NCI-H774 (cell line): ENCODE results near the gene DCAF8.

Source experiments
- DNase-seq: peaks from one replicate; lab custom pipeline; 2025; lab: John Stamatoyannopoulos, UW

DCAF8 gene

DNA sequence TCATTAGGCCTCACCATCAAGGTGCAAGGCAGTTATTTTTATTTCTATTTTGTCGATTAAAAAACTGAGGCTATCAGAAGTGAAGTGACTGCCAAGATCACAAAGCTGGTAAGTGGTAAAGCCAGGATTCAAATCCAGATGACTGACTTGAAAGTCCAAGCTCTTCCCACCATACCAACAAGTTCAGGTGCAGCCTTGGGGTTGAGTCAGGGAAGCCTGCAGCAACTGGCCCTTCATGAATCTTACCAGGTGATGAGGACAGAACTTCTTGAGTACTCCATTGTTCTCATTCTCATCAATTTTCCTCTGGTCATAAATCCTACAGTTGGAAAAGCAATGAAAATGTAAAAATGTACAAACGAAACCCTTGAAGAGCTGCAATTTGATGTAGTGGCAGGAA lies 37.0 kb downstream of the DCAF8 start:
- no peak for DNase-seq

DNA sequence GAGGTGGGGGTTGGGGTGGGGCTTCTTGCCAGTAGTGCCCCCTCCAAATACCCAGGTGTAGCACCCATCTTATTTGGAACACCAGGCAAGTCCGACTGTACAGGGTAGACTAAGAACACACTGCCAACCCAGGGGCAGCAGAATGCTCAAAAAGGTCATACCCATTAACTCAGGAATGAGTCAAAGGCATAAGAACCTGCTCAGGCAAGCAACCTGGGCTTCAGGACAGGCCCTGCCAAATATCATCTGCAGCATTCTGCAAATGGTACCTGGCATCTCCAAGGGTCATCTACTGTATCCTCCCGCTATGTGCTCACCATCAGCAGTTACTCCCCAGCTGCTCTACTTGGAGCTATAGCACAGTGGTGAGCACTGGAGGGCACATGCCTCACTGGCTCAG lies 37.7 kb downstream of the DCAF8 start:
- DNase-seq, result no peak

DNA sequence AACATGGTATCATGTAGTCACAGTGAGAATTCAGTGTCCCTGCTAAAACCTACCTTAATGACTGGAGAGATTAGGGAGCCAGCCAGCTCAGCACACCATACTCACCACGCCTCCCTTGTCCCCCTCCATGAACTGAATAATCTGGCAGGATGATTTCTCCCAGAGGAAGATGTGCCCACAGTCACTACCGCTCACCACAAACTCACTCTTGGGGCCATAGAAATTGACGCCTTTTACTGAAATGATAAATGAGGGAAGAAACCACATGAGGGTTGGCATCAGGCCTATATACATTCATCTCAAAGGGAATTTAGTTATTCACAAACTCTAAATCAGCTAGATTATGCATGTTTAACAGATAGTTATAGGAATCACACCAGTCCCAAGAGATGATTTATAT lies 39.8 kb downstream of the DCAF8 start:
- DNase-seq, result no peak

DNA sequence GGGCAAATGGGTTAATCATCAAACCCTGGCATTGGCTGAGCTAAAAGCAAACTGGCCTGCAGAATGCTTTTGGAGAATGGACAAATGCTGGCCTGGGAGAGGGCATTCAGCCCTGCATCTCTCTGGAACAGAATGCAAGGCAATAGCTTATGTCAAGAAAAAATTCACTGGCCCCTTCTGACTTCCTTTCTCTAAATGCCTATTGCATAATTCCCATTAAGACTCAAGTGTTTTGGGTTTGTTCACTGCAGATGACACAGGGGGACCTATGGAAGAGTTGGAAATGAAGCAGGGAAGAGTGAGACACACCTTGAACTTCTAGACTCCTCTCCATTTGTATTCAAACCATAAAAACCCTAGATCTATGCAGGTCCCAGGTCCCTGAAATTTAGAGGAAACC lies 41.3 kb downstream of the DCAF8 start:
- no peak for DNase-seq

DNA sequence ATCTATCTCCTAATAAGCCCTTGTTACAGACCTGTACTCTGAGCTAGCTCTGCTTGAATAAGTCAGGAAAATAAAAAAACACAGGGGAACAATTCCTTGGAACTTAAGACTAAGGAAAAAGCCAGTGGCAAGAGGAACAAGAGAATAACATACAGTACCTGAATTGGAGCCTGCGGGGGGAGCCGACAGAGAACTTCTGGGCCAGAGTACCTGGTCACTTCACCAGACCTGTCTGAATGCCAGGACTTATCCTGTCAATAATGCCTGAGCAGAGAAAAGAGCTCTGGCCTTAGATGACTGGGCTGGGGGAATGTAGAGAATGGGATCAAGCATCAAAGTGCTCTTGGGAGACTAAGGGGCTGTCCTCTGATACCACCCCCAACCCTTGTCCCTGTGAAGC lies 42.0 kb downstream of the DCAF8 start:
- no peak for DNase-seq

DNA sequence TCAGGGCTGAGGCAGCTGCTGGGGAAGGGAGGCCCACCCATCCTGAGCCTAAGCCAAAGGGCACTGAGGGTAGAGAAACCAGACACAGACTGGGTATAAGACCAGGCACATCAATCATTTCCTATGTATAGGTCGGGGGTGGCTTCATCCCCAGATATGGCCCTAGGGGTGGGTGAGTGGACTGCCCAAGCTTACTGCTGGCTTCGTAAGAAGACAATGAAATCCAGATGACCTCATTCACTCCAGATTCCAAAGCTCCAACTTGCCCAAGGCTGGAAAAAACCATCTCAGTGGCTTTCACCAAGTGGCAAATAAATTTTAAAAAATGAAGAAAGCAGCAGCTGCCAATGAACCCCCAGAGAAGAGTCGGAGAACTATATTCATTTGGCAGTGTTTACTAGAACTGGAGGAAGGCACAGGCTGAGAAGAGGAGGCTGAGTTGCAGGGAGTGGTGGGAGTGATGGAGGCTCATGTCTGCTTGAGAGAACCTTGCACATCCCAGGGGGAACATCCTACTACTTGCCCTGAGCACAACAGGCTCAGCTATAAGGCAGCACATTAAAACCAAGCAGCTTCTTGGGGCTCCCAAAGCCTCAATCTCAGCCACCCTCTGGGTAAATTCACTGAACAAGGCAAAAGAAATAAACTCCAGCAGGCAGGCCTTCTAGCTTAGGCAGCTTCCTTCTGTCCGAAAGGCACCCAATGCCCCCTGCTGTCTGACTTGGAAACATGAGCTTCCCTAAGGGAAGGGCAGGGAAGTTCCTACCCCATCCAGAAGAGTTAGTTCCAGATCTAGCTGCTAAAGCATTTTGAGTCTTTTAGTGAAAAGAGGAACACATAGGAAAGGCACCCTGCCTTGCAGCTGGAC lies 43.1 kb downstream of the DCAF8 start:
- DNase-seq, result no peak

DNA sequence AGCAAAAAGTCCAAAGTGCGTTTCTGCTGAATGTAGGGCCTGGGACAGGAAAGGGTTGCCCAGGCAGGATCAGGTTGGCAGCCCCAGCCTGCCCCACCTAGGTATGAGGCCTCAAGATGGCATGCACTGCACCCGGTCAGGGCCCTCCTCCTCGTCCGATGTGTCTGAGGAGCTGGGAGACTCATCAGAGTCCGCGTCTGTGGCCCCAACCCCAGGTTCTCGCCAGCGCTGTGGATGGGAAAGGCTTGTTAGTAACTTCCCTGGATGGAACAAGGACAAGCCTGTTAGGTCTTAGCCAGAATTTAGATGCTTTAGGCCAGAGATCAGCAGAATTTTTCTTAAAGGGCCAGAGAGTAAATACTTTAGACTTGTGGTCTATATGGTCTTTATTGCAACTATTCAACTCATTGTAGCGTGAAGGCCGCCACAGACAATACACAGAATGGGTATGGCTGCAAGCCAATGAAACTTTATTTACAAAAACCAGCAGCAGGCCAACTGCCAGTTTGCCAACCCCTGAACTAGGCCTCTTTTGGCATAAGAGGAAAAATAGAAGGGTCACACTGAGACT lies 44.8 kb downstream of the DCAF8 start:
- DNase-seq, result peak; percentile 38

DNA sequence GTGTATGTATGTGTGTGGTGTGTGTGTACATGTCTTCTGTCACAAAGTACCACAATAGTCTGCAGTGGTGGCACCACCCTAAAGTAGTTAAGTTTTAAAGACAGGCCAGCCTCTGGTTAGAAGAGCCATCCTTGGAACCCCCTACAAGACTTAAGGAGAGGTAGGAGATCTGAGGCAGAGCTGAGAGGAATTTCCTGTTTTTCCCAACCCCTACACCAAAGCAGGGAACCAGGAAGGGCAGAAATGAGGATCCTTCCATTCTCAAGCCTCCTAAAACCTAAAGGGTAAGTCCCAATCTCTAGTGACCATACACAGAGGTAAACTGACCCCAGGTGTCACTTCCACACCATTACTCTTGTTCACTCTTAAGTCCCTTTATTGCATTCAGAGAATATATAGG lies 46.0 kb downstream of the DCAF8 start:
- no peak for DNase-seq

DNA sequence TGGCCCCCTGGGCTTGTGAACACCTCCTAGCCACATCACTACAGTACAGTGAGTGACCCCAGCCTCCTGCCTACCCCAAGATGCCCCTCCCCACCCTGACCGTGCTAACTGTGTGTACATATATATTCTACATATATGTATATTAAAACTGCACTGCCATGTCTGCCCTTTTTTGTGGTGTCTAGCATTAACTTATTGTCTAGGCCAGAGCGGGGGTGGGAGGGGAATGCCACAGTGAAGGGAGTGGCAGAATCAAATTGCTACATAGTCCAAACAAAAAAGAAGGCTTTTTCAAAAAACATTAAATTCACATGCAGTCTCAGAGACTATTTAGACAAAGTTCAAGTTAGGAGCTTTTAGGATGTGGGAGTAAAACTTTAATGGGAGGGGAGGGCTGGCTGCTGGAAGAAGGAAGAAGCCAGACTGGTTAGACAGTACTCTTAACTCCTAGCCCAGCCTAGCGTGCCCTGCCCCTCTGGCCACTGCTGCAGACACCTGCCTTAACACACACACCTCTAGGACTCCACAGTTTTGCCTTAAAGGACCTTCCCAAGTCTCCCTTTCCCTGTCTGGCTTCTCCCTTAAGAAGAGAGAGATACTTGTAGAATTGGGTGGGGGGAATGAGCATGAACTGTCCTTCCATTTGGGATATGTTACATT lies 47.7 kb downstream of the DCAF8 start:
- no peak for DNase-seq

DNA sequence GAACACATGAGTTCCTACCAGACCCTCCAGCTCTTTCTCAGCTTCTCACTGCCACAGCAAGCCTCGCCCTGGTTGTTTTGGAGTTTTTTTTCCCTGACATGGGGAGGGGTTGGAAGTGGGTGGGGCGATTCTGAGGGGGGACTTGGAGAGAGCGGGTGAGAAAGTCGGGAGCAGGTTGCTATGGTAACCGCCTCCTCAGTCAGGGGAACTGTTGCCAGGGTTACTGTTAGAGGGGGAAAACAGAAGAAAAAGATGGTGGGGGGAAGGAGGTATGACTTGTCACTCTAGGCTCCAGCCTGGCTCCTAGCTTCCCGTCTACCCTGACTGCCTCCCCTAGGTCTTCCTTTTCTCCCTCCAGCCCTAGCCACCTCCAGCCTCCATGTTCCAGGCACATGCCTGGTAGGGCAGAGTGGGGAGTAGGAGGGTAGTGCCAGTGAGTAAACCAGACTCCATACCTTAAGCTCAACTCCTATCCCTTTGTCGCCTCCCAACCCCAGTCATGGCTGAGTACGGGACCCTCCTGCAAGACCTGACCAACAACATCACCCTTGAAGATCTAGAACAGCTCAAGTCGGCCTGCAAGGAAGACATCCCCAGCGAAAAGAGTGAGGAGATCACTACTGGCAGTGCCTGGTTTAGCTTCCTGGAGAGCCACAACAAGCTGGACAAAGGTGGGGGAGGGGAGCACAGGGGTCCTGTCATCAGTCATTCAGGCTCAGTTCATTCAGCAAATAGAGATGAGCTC lies 51.1 kb downstream of the DCAF8 start:
- no peak for DNase-seq

DNA sequence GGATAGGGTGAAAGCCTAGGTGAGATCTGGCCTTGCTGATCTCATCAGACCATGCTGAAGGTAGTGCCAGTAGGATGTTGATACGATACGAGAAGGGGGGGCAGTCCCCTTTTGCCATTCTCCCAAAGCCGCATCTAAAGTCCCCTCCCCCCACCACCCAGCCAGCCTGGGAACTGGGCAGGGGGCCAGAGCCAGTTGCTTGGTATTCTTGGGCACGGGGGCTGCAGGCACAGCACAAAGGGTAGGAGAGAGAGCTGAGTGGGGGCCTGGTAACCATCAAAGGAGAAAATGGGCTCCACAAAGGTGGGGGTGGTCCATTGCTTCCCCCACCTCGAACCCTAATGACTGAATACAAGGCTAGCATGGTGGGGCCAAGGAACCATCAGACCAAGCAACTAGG lies 51.8 kb downstream of the DCAF8 start:
- no peak for DNase-seq

DNA sequence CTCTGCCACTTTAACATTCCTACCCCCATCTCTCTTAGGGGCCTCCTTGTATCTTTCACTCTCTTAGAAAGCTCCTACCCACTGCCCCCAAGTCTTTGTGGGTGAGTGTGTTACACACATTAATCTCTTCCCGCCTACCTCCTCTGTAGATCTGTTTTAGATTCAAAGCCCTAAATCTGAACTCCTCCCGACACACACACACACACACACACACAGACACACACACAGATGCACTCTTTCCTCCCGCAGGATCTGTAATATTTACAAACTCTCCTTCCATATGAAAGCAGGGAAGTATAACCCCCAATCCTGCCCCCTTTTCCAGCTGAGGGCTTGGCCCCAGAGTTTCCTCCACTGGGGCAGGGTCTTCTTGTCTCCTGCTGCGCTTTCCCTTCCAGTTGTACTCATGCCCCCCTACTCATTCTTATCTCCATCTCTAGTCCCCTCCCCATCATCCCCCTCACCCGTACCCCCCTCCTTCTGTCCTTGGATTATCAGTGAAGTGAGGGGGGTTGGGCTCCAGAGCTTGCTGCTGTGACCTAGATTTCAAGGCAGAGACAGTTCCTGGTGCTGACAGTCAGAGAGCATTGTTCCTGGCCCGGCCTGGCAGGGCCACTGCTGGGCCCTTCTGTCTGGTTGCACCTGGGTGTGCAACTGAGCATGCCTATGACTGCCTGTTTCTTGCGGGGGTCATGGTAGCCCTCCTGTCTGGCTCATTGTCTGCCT lies 52.9 kb downstream of the DCAF8 start:
- no peak for DNase-seq

DNA sequence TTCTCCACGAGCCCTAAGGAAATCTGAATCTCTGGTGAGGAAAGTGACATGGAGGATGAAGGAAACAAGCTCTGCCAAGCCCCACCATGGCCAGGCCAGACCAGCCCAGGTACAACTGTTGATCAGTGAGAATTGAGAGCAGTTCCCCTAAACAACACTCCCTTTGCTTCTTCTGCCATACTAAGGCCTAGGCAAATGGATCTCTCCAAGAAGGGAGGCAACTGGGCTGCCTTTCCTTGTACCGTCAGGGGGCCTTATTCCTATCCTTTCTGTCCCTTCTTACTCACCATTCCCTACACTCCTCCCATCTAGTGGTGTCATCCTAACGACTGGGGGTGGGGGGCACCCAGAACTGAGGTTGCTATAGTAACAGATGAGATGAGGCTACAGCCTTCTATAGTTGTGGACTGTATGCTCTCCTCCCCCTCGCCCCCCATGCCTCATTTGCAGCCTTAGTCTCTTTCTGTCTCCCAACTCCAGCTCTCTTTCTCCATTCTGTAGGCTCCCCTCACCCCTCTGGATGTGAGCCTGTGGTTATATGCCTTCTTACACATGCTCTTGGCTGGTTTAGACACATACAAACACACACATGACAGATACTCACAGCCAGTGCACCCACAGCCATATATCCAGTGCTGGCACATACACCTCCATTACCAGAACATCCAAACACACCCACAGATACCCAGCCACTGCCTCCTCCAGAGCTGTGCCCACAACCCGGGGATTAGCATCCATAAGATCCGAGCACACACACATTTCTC lies 53.6 kb downstream of the DCAF8 start:
- no peak for DNase-seq

DNA sequence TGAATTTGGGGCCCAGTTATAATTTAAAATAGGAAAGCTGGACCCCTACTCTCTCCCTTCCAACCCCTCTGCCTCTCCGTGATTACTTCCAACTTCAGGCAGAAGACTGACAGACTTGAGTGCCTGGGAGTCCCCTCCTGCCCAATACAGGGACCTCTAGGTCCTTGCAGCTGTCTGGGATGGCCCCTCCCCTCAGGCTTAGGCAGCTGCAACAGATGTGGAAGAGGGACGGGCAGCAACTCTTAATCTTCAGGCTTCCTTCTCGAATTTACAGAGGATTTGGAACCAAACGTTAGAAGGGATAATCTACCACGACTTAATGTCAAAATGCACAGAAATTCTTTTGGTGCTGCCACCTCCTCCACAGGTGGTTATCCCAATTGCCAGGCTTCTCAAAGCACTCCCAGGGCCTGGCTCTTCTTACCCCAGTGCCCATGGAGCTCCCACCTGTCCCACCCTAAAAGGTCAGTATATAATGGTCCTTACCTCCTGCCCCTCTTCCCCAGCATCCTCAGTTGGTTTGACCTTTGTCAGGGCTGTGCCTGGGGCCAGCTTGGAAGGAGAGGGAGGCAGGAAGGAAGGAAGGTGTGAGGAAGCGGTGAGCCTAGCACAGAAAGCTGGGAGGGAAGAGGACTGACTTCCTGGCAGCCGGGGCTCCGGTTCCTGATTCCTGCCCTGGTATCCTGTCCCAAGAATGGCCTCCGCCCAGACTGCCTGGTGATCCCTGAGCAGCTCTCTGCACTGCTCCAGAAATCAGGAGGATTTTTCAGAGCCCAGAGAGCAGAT lies 54.4 kb downstream of the DCAF8 start:
- no peak for DNase-seq

DNA sequence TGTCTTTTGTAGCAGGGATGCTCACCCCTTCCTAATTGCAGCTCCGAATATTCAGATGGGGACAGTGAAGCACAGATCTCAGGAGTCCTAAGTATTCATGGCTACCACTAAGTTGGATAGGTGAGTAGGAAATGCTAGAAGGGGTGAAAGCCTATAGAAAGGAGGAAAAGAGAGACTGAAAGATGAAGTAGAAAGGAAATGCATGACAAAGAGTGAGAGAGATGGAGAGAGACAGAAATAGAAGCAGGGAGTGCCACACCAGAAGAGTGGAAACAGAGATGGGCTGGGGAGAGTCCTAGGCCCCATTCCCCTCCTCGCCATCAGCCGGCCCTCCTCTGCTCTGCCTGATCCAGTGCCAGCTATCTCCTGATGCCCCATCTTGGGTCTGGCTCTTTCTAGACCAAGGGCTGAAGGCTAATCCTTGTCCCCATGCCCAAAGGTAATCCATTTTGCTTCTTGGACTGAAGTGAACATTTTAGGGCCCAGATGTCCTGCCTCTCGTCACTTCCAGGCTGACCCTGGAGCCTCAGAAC lies 55.2 kb downstream of the DCAF8 start:
- DNase-seq, result no peak

DNA sequence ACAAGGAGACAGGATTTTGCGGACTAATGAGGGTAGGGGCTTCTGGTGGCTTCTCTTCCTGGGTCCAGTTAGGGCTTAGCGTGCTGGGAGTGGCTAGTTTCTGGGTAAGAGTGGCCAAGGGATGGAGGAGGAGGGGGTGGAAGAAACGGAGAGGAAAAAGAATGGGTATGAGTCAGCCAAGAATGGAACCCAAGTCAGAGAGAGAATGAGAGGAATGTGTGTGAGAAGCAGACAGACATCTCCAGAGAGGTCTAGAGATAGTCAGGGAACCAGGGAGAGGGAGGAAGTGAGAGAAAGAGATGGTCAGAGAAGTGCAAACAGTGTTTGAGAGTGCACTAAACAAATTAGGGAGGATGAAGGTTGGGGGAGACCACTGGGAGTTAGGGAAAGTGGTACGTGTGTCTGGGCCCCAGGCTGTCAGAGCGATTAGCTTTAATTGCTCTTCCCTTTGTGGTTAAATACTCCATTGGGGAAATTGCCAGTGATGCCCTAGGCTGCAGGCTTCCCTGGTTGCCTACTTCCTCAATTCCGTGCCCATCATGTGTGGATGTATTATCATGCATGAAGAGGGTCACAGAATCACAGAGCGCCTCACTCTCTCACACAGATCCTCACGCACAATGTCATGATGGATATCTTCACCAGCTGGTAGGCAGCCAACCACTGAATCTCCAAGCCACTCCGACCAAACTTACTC lies 55.8 kb downstream of the DCAF8 start:
- DNase-seq, result no peak

DNA sequence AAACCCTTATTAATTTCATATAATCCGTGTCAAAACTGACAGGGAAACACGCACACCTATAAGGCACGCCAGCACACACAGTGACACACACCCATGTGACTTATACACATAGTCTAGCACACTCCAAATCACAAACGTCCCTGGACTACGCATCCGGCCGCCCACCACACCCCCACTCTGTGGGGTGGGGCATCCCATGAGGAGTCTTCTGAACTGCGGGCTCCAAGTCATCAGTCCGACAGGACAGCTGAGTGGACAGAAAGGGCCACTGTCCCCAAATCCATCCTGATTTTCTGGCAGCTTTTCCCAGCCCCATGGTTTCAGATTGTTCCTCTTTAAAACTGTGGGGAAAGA lies 56.3 kb downstream of the DCAF8 start:
- DNase-seq, result no peak

DNA sequence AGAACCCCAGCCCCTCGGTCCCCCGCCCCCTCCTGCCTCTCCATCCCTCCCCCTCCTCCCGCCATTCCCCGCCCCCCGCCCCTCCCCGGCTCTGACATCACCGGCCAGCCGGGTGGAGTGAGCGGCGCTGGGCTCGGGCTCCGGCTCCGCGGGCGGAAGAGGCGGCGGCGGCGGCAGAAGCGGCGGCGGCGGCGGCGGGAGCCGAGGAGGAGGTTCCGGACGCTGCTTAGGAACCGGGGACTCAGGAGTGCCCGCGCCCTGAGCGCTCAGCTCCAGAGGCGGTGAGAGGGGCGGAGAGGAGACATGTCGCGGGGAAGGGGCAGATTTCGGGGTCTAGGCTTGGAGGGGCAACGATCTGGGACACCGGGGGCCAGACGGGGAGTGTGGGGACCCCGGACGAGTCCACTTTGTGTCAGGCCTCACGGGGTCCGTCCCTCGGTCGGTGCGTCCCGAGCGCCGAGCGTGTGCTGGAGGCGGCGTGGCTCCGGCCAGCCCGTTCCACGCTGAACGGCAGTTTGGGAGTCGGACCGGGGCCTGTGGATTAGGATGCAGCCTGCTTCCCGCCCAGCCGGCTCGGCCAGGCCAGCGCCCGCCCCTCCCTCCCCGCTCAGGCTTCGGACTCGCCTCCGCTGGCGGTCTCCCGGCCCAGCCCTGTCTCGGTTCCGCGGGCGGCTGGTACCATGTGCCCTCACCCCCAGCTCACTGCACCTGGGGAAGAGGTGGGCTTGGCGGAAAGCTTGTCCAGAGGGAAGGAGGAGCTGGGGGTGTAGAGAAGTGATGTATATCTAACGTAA lies 56.9 kb downstream of the DCAF8 start, which contains the start of gene PEA15:
TSS of gene PEA15 (plus strand) at position 143 of the 794 bp plus-strand sequence. CDS start 6,161 bp downstream, outside the sequence.
- DNase-seq, result peak; percentile 70
